ENCODE results near the gene FSTL3. TPM values are rescaled to one million over a fixed set of nuclear protein-coding genes. Genes with fewer than 3 reads are reported as not detected.

FSTL3 gene
- total and polyA plus RNA-seq, 2 of the 8 experiments (the other 6 are each of a cell fraction or from before 2014, with no cell fraction given) = 8.1 to 11.8 TPM

DNA sequence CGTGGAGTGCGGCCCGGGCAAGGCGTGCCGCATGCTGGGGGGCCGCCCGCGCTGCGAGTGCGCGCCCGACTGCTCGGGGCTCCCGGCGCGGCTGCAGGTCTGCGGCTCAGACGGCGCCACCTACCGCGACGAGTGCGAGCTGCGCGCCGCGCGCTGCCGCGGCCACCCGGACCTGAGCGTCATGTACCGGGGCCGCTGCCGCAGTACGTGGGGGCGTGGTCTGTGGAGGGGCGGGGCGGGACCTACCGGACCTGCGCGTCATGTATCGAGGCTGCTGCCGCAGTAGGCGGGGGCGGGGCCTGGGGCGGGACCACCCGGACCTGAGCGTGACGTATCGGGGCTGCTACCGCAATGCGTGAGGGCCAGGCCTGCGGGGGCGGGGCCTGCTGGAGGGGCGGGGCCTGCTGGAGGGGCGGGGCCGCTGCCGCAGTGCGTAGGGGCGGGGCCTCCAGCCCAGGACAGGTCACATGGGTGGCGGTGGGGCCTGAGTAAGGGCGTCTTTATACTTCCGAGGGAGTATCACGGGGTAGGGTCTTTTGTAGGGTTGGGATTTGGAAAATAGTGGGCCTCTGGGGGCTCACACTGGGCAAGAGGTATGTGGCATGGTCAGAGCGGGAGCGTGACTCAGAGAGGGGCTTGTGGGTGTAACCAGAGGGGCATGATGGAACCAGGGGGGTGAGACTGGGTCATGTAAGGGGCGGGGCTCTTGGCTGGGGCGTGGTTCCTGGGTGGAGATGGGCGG lies 4.3 kb downstream of the FSTL3 start:
- Histone ChIP-seq H3K9ac (replicated peaks in 1 of 4; ENCODE audit: extremely low read depth in 1 of 4, low read depth in 3 of 4, low read length in 3 of 4) (peak overlapping the region; percentile 46 to 90 (median 60); a peak in 6 of 7 replicates), H3K4me3 (ENCODE audit: extremely low read depth in 1 of 4, insufficient read depth in 2 of 4, low read depth in 3 of 4, low read length in 4 of 4) (peak overlapping the region; percentile 61 to 97 (median 66)), H3K4ac (replicated peaks; ENCODE audit: insufficient read length, low read depth, low read length) (no peak overlapping the region), H4K5ac (ENCODE audit: insufficient read length, low read depth, low read length) (peak overlapping the region; percentile 98), H2AFZ (ENCODE audit: low read length) (peak overlapping the region; percentile 90; the same call in 1 of the 2 replicates), H3K36me3 (ENCODE audit: control insufficient read depth in 2 of 4, insufficient read depth in 4 of 4, low read length in 3 of 4) (no peaks in the 10 kb centered on the region), H2AK5ac (ENCODE audit: low read depth, low read length) (no peak overlapping the region), H3K79me2 (ENCODE audit: control insufficient read depth in 1 of 2, insufficient read depth in 2 of 2, low read length in 2 of 2) (no peaks in the 10 kb centered on the region), H3K18ac (ENCODE audit: extremely low read depth, low read length) (peak overlapping the region; percentile 87), H3K23me2 (ENCODE audit: low read depth, low read length) (peaks cover 6% of the 10 kb centered on the region; the same call in 1 of the 2 replicates), H3K23ac (ENCODE audit: insufficient read length) (no peak overlapping the region), H3K9me3 (ENCODE audit: insufficient read depth in 2 of 2, low read depth in 1 of 2, low read length in 1 of 2) (no peaks in the 10 kb centered on the region), H2BK120ac (replicated peaks; ENCODE audit: low read depth, low read length) (peak overlapping the region; percentile 79), H3K14ac (ENCODE audit: insufficient read length) (no peak overlapping the region), H4K91ac (replicated peaks; ENCODE audit: insufficient read length, low read length) (peak overlapping the region; percentile 54), H2BK20ac (ENCODE audit: low read length) (no peak overlapping the region), H3K4me2 (ENCODE audit: insufficient read depth in 1 of 2, low read depth in 2 of 2, low read length in 2 of 2) (peak overlapping the region; percentile 70 to 90), H3K56ac (replicated peaks; ENCODE audit: insufficient read length, low read depth, low read length) (peak overlapping the region; percentile 62), H4K8ac (ENCODE audit: extremely low read depth, insufficient read depth, low read length) (peak overlapping the region; percentile 78), H2BK12ac (ENCODE audit: low read depth, low read length) (peak overlapping the region; percentile 80; the same call in 1 of the 2 replicates), H3K27ac (ENCODE audit: low read depth, low read length) (peak overlapping the region; percentile 91), H2BK15ac (ENCODE audit: low read length) (no peak overlapping the region), H3K27me3 (replicated peaks in 1 of 4; ENCODE audit: control insufficient read depth in 3 of 4, extremely low read depth in 1 of 4, insufficient read depth in 3 of 4, low read length in 3 of 4) (peaks cover 0 to 16% (median 10%) of the 10 kb centered on the region in 4 experiments; a peak in 5 of 7 replicates), H3K79me1 (ENCODE audit: low read depth, low read length) (0 out of 2 replicates have a peak, but pooled peaks cover 3% of the 10 kb centered on the region), H3K4me1 (replicated peaks in 1 of 4; ENCODE audit: control insufficient read depth in 3 of 4, insufficient read depth in 4 of 4, low read length in 3 of 4) (peaks cover 0 to 10% (median 1%) of the 10 kb centered on the region in 4 experiments; a peak in 4 of 7 replicates), H4K20me1 (replicated peaks in 1 of 2; ENCODE audit: control insufficient read depth in 1 of 2, insufficient read depth in 2 of 2, low read length in 2 of 2) (peaks cover 0 to 7% of the 10 kb centered on the region in 2 experiments), H2BK5ac (ENCODE audit: low read depth, low read length) (peak overlapping the region; percentile 97)
- no peak for FAIRE-seq
- 0% methylated on average over 20 of the region's 70 CpGs; no CpG with 5 or more reads in 1 of the 2 experiments for WGBS, 2 experiments (ENCODE audit: extremely low coverage in 1 of 2, insufficient coverage in 1 of 2, insufficient read length in 1 of 2, insufficient replicate concordance in 2 of 2, low coverage in 1 of 2, low lambda C conversion rate in 2 of 2, missing lambda C conversion rate in 1 of 2)
- POLR2A ChIA-PET (ENCODE audit: partially characterized antibody) = interaction anchor here (0.6 to 2.4 kb wide), 10 partner anchors 10 to 121 kb away, joined by 3 to 11 read pairs (median 4); partner anchors contain the start of genes BSG, PALM and PRSS57
- peak; percentile 99 for DNase-seq (ENCODE audit: low read depth in 1 of 2, low spot score in 2 of 2)
- CTCF ChIA-PET (ENCODE audit: partially characterized antibody) = interaction anchor here (0.8 to 1.8 kb wide), 6 partner anchors 23 to 54 kb away, joined by 4 to 5 read pairs (median 4); no protein-coding TSS in a partner anchor
- TF ChIP-seq ATF3 (IDR thresholded peaks at IDR 0.05; ENCODE audit: insufficient read depth, low read depth, low read length) (0 out of 2 replicates have a peak, but pooled peaks have one; percentile 33), CHD2 (IDR thresholded peaks at IDR 0.05; ENCODE audit: low read length) (no peak), CTBP2 (IDR thresholded peaks at IDR 0.05; ENCODE audit: borderline replicate concordance, insufficient read depth, insufficient read length, low read length) (no peak), EZH2 (IDR thresholded peaks at IDR 0.05; ENCODE audit: low read depth, low read length, severe bottlenecking) (no peak), PHF8 (conservative IDR thresholded peaks at IDR 0.05; ENCODE audit: low read depth, low read length) (peak; percentile 56), BCL11A (IDR thresholded peaks at IDR 0.05; ENCODE audit: low read depth in 2 of 2, low read length in 2 of 2) (no peak), JUND (IDR thresholded peaks at IDR 0.05; ENCODE audit: low read length) (peak; percentile 43; the same call in 1 of the 2 replicates), SIN3A (conservative IDR thresholded peaks at IDR 0.05 in 1 of 2, IDR thresholded peaks at IDR 0.05 in 1 of 2; ENCODE audit: low read depth in 1 of 2, low read length in 2 of 2) (0 out of 4 replicates have a peak, but pooled peaks of 1 of the 2 experiments have one; percentile 66), KDM5A (IDR thresholded peaks at IDR 0.05; ENCODE audit: low read length) (no peak), ASH2L (IDR thresholded peaks at IDR 0.05; ENCODE audit: low read length) (no peak)
